ENCODE measurements around the gene GABRA5.

Gene GABRA5

GRCh38 chr15:26971271-26972018, 104.6 kb downstream of the GABRA5 start:
- in situ Hi-C loops (cut with HindIII; ENCODE audit: low sequenced_read_pairs): no loop called here
- no peak overlapping the region for H3K4me3 ChIP-seq (ENCODE audit: low read depth, low read length)
- DNase-seq (ENCODE audit: low read depth, low spot score): no peak
- no peak for TF ChIP-seq CTCF (IDR thresholded peaks at IDR 0.05; ENCODE audit: low read depth, low read length)

GRCh38 chr15:26972636-26973035, 105.8 kb downstream of the GABRA5 start:
- TF ChIP-seq CTCF (IDR thresholded peaks at IDR 0.05; ENCODE audit: low read depth, low read length): no peak
- no peak for DNase-seq (ENCODE audit: low read depth, low spot score)
- in situ Hi-C loops (cut with HindIII; ENCODE audit: low sequenced_read_pairs): no loop called here
- no peak overlapping the region for H3K4me3 ChIP-seq (ENCODE audit: low read depth, low read length)

GRCh38 chr15:26974120-26974780, 107.4 kb downstream of the GABRA5 start:
- in situ Hi-C loops (cut with HindIII; ENCODE audit: low sequenced_read_pairs): no loop called here
- DNase-seq (ENCODE audit: low read depth, low spot score): peak; percentile 32

GRCh38 chr15:26981492-26981891, 114.6 kb downstream of the GABRA5 start:
- DNase-seq (ENCODE audit: low read depth, low spot score): no peak
- no peak for TF ChIP-seq CTCF (IDR thresholded peaks at IDR 0.05; ENCODE audit: low read depth, low read length)
- H3K4me3 ChIP-seq (ENCODE audit: low read depth, low read length): no peak overlapping the region
- in situ Hi-C loops (cut with HindIII; ENCODE audit: low sequenced_read_pairs): no loop called here

More at GRCh38 chr15:26974120-26974780, 107.4 kb downstream of the GABRA5 start:
- no peak overlapping the region for H3K4me3 ChIP-seq (ENCODE audit: low read depth, low read length)
- peak; percentile 63 for TF ChIP-seq CTCF (IDR thresholded peaks at IDR 0.05; ENCODE audit: low read depth, low read length)

- no peak overlapping the region for H3K4me3 ChIP-seq (ENCODE audit: low read depth, low read length)
- in situ Hi-C loops (cut with HindIII; ENCODE audit: low sequenced_read_pairs): no loop called here
- no peak for TF ChIP-seq CTCF (IDR thresholded peaks at IDR 0.05; ENCODE audit: low read depth, low read length)
- DNase-seq (ENCODE audit: low read depth, low spot score): no peak
Measured at GRCh38 chr15:26983822-26984221, 117.0 kb downstream of the GABRA5 start.

GRCh38 chr15:26985050-26985449, 118.2 kb downstream of the GABRA5 start:
- no peak for DNase-seq (ENCODE audit: low read depth, low spot score)
- in situ Hi-C loops (cut with HindIII; ENCODE audit: low sequenced_read_pairs): no loop called here
- no peak for TF ChIP-seq CTCF (IDR thresholded peaks at IDR 0.05; ENCODE audit: low read depth, low read length)
- H3K4me3 ChIP-seq (ENCODE audit: low read depth, low read length): no peak overlapping the region
